Retinal pigment epithelial cell (primary cell): ENCODE data around the gene FAM170B.

Experiments used
- DNase-seq: peaks from one replicate; pipeline ENCODE4 v3.0.0-alpha.2; 2010; ENCODE audit warnings: low read depth
- H3K4me3 ChIP-seq: 2 replicates; pipeline ENCODE4 v1.5.1; 2011; ENCODE audit warnings: mild to moderate bottlenecking, low read length, control low read depth, moderate library complexity
- CTCF ChIP-seq: conservative IDR thresholded peaks from 2 replicates; pipeline ENCODE4 v1.5.1; 2011; ENCODE audit warnings: low read depth, low read length, control low read depth, inconsistent platforms

FAM170B gene

GRCh38 chr10:49120911-49121310 is 12.9 kb downstream of the FAM170B start:
- TF ChIP-seq CTCF, result no peak
- DNase-seq, result no peak
- H3K4me3 ChIP-seq, result no peak overlapping the region

- TF ChIP-seq CTCF, result no peak
- no peak overlapping the region for H3K4me3 ChIP-seq
- DNase-seq, result peak; percentile 50
Observed at GRCh38 chr10:49119746-49120145, 14.1 kb downstream of the FAM170B start.

GRCh38 chr10:49118430-49119074 is 15.3 kb downstream of the FAM170B start:
- H3K4me3 ChIP-seq, result no peak overlapping the region
- DNase-seq, result no peak
- no peak for TF ChIP-seq CTCF

- TF ChIP-seq CTCF, result no peak
- H3K4me3 ChIP-seq, result no peak overlapping the region
- no peak for DNase-seq
Observed at GRCh38 chr10:49117376-49118070, 16.3 kb downstream of the FAM170B start.

- H3K4me3 ChIP-seq, result no peak overlapping the region
- no peak for DNase-seq
- TF ChIP-seq CTCF, result no peak
Observed at GRCh38 chr10:49116509-49117375, 17.1 kb downstream of the FAM170B start.

GRCh38 chr10:49115796-49116508 is 17.9 kb downstream of the FAM170B start:
- no peak for TF ChIP-seq CTCF
- H3K4me3 ChIP-seq, result peak overlapping the region; percentile 37
- no peak for DNase-seq
